ENCODE measurements around the gene LRIG2. TPM values are rescaled to one million over a fixed set of nuclear protein-coding genes. Genes with fewer than 3 reads are reported as not detected.

Gene LRIG2
- polyA plus RNA-seq, 1 of the 3 experiments (the other 2 are of a cell fraction), result 3.8 TPM

DNA sequence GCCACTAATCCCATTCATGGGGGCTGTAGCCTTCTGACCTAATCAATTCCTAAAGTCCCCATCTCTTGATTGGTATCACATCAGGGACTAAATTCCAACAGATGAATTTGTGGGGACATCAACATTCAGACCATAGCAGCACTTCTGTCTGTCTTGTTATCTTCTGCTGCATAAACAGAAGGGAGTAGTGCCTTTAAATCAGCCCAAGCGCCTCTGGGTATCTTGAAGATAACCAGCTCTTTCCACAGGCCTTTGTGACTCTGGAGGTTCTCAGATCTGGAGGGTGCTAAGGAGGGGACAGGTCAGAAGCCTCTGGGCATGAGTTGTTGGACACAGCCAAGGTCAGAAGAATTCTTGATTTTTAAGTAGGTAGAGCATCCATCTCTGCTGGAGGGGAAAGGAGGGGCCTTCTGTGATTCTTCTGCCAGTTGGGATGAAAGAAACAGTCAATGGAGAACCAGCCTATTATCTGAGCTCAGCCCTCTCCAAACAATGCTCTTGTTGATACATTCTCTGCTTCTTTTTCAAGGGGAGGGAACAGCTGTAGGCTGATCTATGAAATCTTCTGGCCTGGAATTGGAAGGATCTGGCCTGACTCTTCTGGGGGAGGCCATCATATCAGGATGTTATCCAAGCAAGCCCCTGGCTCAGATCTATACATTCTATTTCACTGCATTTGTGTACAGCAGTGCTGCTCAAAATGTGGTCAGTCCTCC, 31.3 kb upstream of the LRIG2 start:
- peak overlapping the region; percentile 57; the same call in 1 of the 2 replicates for H2AFZ ChIP-seq (ENCODE audit: low read depth)
- peaks cover 7 to 18% of the 10 kb centered on the region in 2 experiments; a peak in 3 of 4 replicates for H3K4me1 ChIP-seq (ENCODE audit: control insufficient read depth in 1 of 2, insufficient read depth in 2 of 2, low read depth in 1 of 2, low read length in 1 of 2)
- no peak for DNase-seq
- no peaks in the 10 kb centered on the region for H3K79me2 ChIP-seq (ENCODE audit: insufficient read depth)
- TF ChIP-seq, protein P1, sequence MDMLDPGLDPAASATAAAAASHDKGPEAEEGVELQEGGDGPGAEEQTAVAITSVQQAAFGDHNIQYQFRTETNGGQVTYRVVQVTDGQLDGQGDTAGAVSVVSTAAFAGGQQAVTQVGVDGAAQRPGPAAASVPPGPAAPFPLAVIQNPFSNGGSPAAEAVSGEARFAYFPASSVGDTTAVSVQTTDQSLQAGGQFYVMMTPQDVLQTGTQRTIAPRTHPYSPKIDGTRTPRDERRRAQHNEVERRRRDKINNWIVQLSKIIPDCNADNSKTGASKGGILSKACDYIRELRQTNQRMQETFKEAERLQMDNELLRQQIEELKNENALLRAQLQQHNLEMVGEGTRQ (IDR thresholded peaks at IDR 0.05; ENCODE audit: borderline replicate concordance, low read depth, low read length), result no peak
- TF ChIP-seq TCF12 (IDR thresholded peaks at IDR 0.05), result no peak
- TF ChIP-seq NFIC (IDR thresholded peaks at IDR 0.05; ENCODE audit: borderline replicate concordance), result no peak
- no peak for TF ChIP-seq FOSL2 (IDR thresholded peaks at IDR 0.05; ENCODE audit: borderline replicate concordance, low read depth)
- TF ChIP-seq TEAD4 (IDR thresholded peaks at IDR 0.05; ENCODE audit: borderline replicate concordance, insufficient read depth), result no peak
- TF ChIP-seq, protein P2, sequence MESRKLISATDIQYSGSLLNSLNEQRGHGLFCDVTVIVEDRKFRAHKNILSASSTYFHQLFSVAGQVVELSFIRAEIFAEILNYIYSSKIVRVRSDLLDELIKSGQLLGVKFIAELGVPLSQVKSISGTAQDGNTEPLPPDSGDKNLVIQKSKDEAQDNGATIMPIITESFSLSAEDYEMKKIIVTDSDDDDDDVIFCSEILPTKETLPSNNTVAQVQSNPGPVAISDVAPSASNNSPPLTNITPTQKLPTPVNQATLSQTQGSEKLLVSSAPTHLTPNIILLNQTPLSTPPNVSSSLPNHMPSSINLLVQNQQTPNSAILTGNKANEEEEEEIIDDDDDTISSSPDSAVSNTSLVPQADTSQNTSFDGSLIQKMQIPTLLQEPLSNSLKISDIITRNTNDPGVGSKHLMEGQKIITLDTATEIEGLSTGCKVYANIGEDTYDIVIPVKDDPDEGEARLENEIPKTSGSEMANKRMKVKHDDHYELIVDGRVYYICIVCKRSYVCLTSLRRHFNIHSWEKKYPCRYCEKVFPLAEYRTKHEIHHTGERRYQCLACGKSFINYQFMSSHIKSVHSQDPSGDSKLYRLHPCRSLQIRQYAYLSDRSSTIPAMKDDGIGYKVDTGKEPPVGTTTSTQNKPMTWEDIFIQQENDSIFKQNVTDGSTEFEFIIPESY (IDR thresholded peaks at IDR 0.05; ENCODE audit: borderline replicate concordance, low read depth), result no peak
- no peak for TF ChIP-seq POLR2AphosphoS5 (IDR thresholded peaks at IDR 0.05; ENCODE audit: low read depth, low read length)
- no peak for TF ChIP-seq ELF1 (IDR thresholded peaks at IDR 0.05)
- TF ChIP-seq FOXJ3 (CRISPR knock-in tag; IDR thresholded peaks at IDR 0.05), result no peak
- TF ChIP-seq CHD2 (IDR thresholded peaks at IDR 0.05; ENCODE audit: low read length, partially characterized antibody), result no peak
- TF ChIP-seq FOXM1 (IDR thresholded peaks at IDR 0.05; ENCODE audit: low read depth), result no peak
- TF ChIP-seq, protein P3, sequence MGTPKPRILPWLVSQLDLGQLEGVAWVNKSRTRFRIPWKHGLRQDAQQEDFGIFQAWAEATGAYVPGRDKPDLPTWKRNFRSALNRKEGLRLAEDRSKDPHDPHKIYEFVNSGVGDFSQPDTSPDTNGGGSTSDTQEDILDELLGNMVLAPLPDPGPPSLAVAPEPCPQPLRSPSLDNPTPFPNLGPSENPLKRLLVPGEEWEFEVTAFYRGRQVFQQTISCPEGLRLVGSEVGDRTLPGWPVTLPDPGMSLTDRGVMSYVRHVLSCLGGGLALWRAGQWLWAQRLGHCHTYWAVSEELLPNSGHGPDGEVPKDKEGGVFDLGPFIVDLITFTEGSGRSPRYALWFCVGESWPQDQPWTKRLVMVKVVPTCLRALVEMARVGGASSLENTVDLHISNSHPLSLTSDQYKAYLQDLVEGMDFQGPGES (IDR thresholded peaks at IDR 0.05; ENCODE audit: low read depth, low read length), result no peak
- TF ChIP-seq, protein P4, sequence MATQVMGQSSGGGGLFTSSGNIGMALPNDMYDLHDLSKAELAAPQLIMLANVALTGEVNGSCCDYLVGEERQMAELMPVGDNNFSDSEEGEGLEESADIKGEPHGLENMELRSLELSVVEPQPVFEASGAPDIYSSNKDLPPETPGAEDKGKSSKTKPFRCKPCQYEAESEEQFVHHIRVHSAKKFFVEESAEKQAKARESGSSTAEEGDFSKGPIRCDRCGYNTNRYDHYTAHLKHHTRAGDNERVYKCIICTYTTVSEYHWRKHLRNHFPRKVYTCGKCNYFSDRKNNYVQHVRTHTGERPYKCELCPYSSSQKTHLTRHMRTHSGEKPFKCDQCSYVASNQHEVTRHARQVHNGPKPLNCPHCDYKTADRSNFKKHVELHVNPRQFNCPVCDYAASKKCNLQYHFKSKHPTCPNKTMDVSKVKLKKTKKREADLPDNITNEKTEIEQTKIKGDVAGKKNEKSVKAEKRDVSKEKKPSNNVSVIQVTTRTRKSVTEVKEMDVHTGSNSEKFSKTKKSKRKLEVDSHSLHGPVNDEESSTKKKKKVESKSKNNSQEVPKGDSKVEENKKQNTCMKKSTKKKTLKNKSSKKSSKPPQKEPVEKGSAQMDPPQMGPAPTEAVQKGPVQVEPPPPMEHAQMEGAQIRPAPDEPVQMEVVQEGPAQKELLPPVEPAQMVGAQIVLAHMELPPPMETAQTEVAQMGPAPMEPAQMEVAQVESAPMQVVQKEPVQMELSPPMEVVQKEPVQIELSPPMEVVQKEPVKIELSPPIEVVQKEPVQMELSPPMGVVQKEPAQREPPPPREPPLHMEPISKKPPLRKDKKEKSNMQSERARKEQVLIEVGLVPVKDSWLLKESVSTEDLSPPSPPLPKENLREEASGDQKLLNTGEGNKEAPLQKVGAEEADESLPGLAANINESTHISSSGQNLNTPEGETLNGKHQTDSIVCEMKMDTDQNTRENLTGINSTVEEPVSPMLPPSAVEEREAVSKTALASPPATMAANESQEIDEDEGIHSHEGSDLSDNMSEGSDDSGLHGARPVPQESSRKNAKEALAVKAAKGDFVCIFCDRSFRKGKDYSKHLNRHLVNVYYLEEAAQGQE (IDR thresholded peaks at IDR 0.05; ENCODE audit: low read depth, low read length), result no peak
- no peak for TF ChIP-seq YY1 (IDR thresholded peaks at IDR 0.05; ENCODE audit: low read depth)
- TF ChIP-seq RAD21 (IDR thresholded peaks at IDR 0.05; ENCODE audit: low read length), result no peak
- no peak for TF ChIP-seq JUND (IDR thresholded peaks at IDR 0.05)
- H3K9me2 ChIP-seq, result no peaks in the 10 kb centered on the region
- peak overlapping the region; percentile 48 to 70; a peak in 3 of 4 replicates for H3K27ac ChIP-seq (ENCODE audit: low read depth in 2 of 2, low read length in 1 of 2)
- no peaks in the 10 kb centered on the region for H4K20me1 ChIP-seq (ENCODE audit: insufficient read depth)
- peak overlapping the region; percentile 45; the same call in 1 of the 2 replicates for H3K9ac ChIP-seq
- H3K36me3 ChIP-seq (replicated peaks in 1 of 2; ENCODE audit: control insufficient read depth in 1 of 2, insufficient read depth in 2 of 2, low read length in 1 of 2), result no peaks in the 10 kb centered on the region
- peak overlapping the region; percentile 66 for H3K4me2 ChIP-seq
- H3K4me3 ChIP-seq (ENCODE audit: low read depth in 2 of 2, low read length in 1 of 2), result no peak overlapping the region
- no peaks in the 10 kb centered on the region for H3K9me3 ChIP-seq
- WGBS (ENCODE audit: low lambda C conversion rate), result 8% methylated on average over 1 of the region's 1 CpG
- H3K27me3 ChIP-seq (ENCODE audit: insufficient read depth), result no peaks in the 10 kb centered on the region
- ChIA-PET POLR2A (interaction anchor here (0.6 to 2.2 kb wide), 2 partner anchors 31 to 86 kb away, joined by 4 to 6 read pairs; partner anchors contain the start of gene SLC16A1), CTCF (interaction anchor here (0.6 to 6.3 kb wide), 53 partner anchors 9 to 332 kb away, joined by 3 to 120 read pairs (median 5); partner anchors contain the start of genes LRIG2, PPM1J and SLC16A1)
- H3F3A ChIP-seq (replicated peaks; ENCODE audit: insufficient read depth), result peaks cover 7% of the 10 kb centered on the region

Measured in SK-N-SH (cell line).